ENCODE measurements around the gene ZNRF2.

DNA sequence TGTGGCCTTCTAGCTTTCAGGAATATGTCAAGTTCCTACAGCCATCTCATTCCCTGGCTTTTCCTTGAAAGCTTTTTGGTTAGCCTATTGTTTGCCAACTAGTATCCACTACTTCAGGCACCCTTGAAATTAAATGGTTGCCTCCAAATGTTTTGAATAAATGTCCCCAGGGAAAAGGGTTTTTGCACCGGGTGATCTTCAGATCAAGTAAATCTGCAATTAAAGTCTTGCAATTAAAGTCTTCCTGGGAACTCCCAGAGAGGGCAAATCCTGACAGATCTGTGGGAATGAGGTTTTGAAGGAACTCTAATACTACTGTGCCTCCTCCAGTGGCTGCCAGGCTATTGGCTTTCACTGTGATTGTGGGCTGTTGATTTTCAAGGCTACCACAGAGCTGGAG is 17.7 kb upstream of the ZNRF2 start:
- no peak for TF ChIP-seq EZH2 (IDR thresholded peaks at IDR 0.05; ENCODE audit: low read length, missing control alignments)
- TF ChIP-seq, protein P1, sequence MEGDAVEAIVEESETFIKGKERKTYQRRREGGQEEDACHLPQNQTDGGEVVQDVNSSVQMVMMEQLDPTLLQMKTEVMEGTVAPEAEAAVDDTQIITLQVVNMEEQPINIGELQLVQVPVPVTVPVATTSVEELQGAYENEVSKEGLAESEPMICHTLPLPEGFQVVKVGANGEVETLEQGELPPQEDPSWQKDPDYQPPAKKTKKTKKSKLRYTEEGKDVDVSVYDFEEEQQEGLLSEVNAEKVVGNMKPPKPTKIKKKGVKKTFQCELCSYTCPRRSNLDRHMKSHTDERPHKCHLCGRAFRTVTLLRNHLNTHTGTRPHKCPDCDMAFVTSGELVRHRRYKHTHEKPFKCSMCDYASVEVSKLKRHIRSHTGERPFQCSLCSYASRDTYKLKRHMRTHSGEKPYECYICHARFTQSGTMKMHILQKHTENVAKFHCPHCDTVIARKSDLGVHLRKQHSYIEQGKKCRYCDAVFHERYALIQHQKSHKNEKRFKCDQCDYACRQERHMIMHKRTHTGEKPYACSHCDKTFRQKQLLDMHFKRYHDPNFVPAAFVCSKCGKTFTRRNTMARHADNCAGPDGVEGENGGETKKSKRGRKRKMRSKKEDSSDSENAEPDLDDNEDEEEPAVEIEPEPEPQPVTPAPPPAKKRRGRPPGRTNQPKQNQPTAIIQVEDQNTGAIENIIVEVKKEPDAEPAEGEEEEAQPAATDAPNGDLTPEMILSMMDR (conservative IDR thresholded peaks at IDR 0.05 in 1 of 2, IDR thresholded peaks at IDR 0.05 in 1 of 2; ENCODE audit: low read depth in 1 of 2, low read length in 2 of 2) = no peak

Data from fibroblast of lung (primary cell).